H1 (cell line): ENCODE data around the gene CLINT1. TPM values are rescaled to one million over a fixed set of nuclear protein-coding genes. Genes with fewer than 3 reads are reported as not detected.

Source experiments
- EGR1 ChIP-seq: IDR thresholded peaks from 2 replicates; pipeline ENCODE4 v1.6.1; 2011; ENCODE audit warnings: low read depth, low read length, borderline replicate concordance
- SP1 ChIP-seq: IDR thresholded peaks from 2 replicates; pipeline ENCODE4 v1.6.1; 2011; ENCODE audit warnings: low read depth, low read length
- TBP ChIP-seq: IDR thresholded peaks from 2 replicates; pipeline ENCODE4 v1.6.1; 2011; ENCODE audit warnings: low read depth, low read length, improper control_type of control experiment
- polyA plus RNA-seq, 7 experiments: library from polyadenylated mRNA; depleted of rRNA in 3 of 7; stranded (reverse) in 5 of 7; unstranded in 2 of 7; fragments of >200 nt in 5 of 7; fragments of 200-250 nt in 2 of 7; gene quantifications; 1 replicate in 5 of 7; 2 replicates in 1 of 7; 4 replicates in 1 of 7; pipeline versions ENCODE4 v1.2.1 to v1.2.3, GENCODE V29; 2011 to 2013; ENCODE audit warnings: missing spikeins in 2 of 7, mixed read lengths in 2 of 7
- total RNA-seq: library from RNA; stranded (reverse); fragmentation: NEBNext Ultra II Directional; extraction: Animal tissue kit (Norgen Biotek cat#: 25700); gene quantifications from 2 replicates; pipeline ENCODE4 v1.2.1, GENCODE V29; 2021

CLINT1 gene
- total and polyA plus RNA-seq, 2 of the 8 experiments (the other 6 are each of a cell fraction or from before 2014, with no cell fraction given) = 85.9 to 140 TPM

DNA sequence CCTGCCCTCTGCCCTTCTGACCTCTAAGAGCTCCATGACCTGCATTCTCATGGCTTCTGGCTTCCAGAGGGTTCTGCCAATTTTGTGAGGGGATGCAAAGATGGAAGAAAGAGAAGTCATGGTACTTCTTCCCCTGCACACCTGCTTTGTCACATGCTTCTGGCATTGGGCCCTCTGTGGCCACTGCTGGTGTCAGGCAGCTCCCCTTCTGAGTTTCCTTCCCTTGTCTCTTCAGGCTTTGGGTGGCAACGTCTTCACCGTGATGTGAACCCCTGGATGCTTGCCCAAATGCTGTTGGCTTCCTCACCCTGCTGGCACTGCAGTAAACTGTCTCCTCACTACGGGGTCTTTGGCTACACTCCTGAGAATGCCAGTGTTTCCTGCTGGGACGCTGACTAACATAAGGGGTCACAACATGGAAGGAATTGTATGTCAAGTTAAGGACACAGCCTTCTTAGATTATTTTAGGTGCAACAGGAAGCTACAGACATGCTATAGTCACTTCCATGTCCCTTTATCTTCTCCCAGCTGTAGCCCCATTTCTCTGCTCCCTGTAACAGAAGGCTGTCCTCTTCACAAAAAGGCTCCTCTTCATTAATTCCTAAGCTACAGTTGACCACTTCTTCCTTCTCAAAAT lies 8.9 kb upstream of the CLINT1 start (continued):
- no peak for TF ChIP-seq TBP
- TF ChIP-seq SP1 = no peak
- no peak for TF ChIP-seq EGR1
- TF ChIP-seq, all 59 proteins: peak for 0
